GM21515 (cell line): ENCODE measurements around the gene MTRFR.

Experiments
- ATAC-seq: cut with Tn5 transposase; IDR thresholded peaks from one replicate; pipeline ENCODE4 v1.9.1; 2021; ENCODE audit not compliant: unreplicated experiment

Gene MTRFR

GRCh38 chr12:123269896-123270213, 36.6 kb downstream of the MTRFR start:
- no peak for ATAC-seq

GRCh38 chr12:123270214-123271000, 37.2 kb downstream of the MTRFR start:
- ATAC-seq, result no peak

- peak; percentile 50 for ATAC-seq
Measured at GRCh38 chr12:123271001-123271668, 37.9 kb downstream of the MTRFR start.

- ATAC-seq, result no peak
Measured at GRCh38 chr12:123273166-123273565, 39.9 kb downstream of the MTRFR start.

GRCh38 chr12:123278101-123278627, 44.9 kb downstream of the MTRFR start:
- ATAC-seq, result peak; percentile 72

- no peak for ATAC-seq
Measured at GRCh38 chr12:123280971-123281370, 47.7 kb downstream of the MTRFR start.

- ATAC-seq, result no peak
Measured at GRCh38 chr12:123282111-123282510, 48.9 kb downstream of the MTRFR start.

- ATAC-seq, result no peak
Measured at GRCh38 chr12:123283461-123283860, 50.2 kb downstream of the MTRFR start.

- ATAC-seq, result no peak
Measured at GRCh38 chr12:123284669-123285068, 51.4 kb downstream of the MTRFR start.

- no peak for ATAC-seq
Measured at GRCh38 chr12:123286652-123287373, 53.6 kb downstream of the MTRFR start.

GRCh38 chr12:123288751-123289346, 55.6 kb downstream of the MTRFR start:
- ATAC-seq, result no peak

- no peak for ATAC-seq
Measured at GRCh38 chr12:123289911-123290310, 56.7 kb downstream of the MTRFR start.

- no peak for ATAC-seq
Measured at GRCh38 chr12:123293178-123293760, 60.0 kb downstream of the MTRFR start.

- no peak for ATAC-seq
Measured at GRCh38 chr12:123305136-123305535, 71.9 kb downstream of the MTRFR start.

- ATAC-seq, result no peak
Measured at GRCh38 chr12:123306200-123306599, 73.0 kb downstream of the MTRFR start.
